Measurements from ENCODE around the gene SLC25A23. TPM values are rescaled to one million over a fixed set of nuclear protein-coding genes. Genes with fewer than 3 reads are reported as not detected.

Gene SLC25A23
- total RNA-seq, 1 donor from 2014 or later, result 16.0 TPM

GRCh38 chr19:6458695-6459261, 814 bp downstream of the SLC25A23 start:
- H3K9me3 ChIP-seq (ENCODE audit: low read depth), result no peaks in the 10 kb centered on the region
- Mint-ChIP-seq H3K27me3 (ENCODE audit: insufficient read depth, low read depth) (peaks cover 23% of the 10 kb centered on the region), H3K9me3 (peaks cover 13% of the 10 kb centered on the region), H3K36me3 (peaks cover 23% of the 10 kb centered on the region), H3K4me3 (peak overlapping the region; percentile 96), H3K27ac (peak overlapping the region; percentile 96), H3K4me1 (peaks cover 16% of the 10 kb centered on the region)
- H3F3A ChIP-seq (ENCODE audit: low read depth), result peaks cover 13% of the 10 kb centered on the region
- no peak for TF ChIP-seq EZH2 (IDR thresholded peaks at IDR 0.05)
- no peak for TF ChIP-seq CTCF (IDR thresholded peaks at IDR 0.05)
- no peak for TF ChIP-seq EZH2phosphoT487 (IDR thresholded peaks at IDR 0.05)
- DNase-seq (ENCODE audit: low spot score), result peak; percentile 11
- peak overlapping the region; percentile 95 for H3K4me2 ChIP-seq
- H4K20me1 ChIP-seq (ENCODE audit: low read depth), result no peaks in the 10 kb centered on the region
- H3K27ac ChIP-seq, result no peak overlapping the region
- H2AFZ ChIP-seq (replicated peaks), result peak overlapping the region; percentile 64
- H3K9ac ChIP-seq, result no peak overlapping the region
- H3K27me3 ChIP-seq, result peaks cover 33% of the 10 kb centered on the region
- peak overlapping the region; percentile 76 for H3K4me3 ChIP-seq
- H3K4me1 ChIP-seq, result no peaks in the 10 kb centered on the region
- H3K36me3 ChIP-seq, result no peaks in the 10 kb centered on the region
- no peaks in the 10 kb centered on the region for H3K79me2 ChIP-seq (ENCODE audit: low read depth)

GRCh38 chr19:6457958-6458694, 1.5 kb downstream of the SLC25A23 start:
- Mint-ChIP-seq H3K27ac (peak overlapping the region; percentile 96), H3K9me3 (peaks cover 16% of the 10 kb centered on the region), H3K4me1 (peaks cover 16% of the 10 kb centered on the region), H3K4me3 (peak overlapping the region; percentile 96), H3K27me3 (ENCODE audit: insufficient read depth, low read depth) (peaks cover 16% of the 10 kb centered on the region), H3K36me3 (peaks cover 29% of the 10 kb centered on the region)
- Histone ChIP-seq H4K20me1 (ENCODE audit: low read depth) (no peaks in the 10 kb centered on the region), H3K4me2 (peak overlapping the region; percentile 95), H3K27me3 (peaks cover 26% of the 10 kb centered on the region), H3K9ac (no peak overlapping the region), H3K9me3 (ENCODE audit: low read depth) (no peaks in the 10 kb centered on the region), H2AFZ (replicated peaks) (no peak overlapping the region), H3K4me3 (peak overlapping the region; percentile 76), H3K27ac (no peak overlapping the region), H3F3A (ENCODE audit: low read depth) (peaks cover 8% of the 10 kb centered on the region), H3K36me3 (no peaks in the 10 kb centered on the region), H3K4me1 (no peaks in the 10 kb centered on the region), H3K79me2 (ENCODE audit: low read depth) (no peaks in the 10 kb centered on the region)
- no peak for DNase-seq (ENCODE audit: low spot score)
- no peak for TF ChIP-seq CTCF (IDR thresholded peaks at IDR 0.05)
- TF ChIP-seq EZH2phosphoT487 (IDR thresholded peaks at IDR 0.05), result no peak
- TF ChIP-seq EZH2 (IDR thresholded peaks at IDR 0.05), result no peak

- Histone ChIP-seq H2AFZ (replicated peaks) (no peak overlapping the region), H3K27ac (no peak overlapping the region), H3K9me3 (ENCODE audit: low read depth) (no peaks in the 10 kb centered on the region), H3K4me3 (no peak overlapping the region), H4K20me1 (ENCODE audit: low read depth) (no peaks in the 10 kb centered on the region), H3K36me3 (no peaks in the 10 kb centered on the region), H3F3A (ENCODE audit: low read depth) (peaks cover 7% of the 10 kb centered on the region), H3K4me2 (no peak overlapping the region), H3K79me2 (ENCODE audit: low read depth) (no peaks in the 10 kb centered on the region), H3K4me1 (no peaks in the 10 kb centered on the region), H3K27me3 (peaks cover 9% of the 10 kb centered on the region), H3K9ac (no peak overlapping the region)
- Mint-ChIP-seq H3K4me1 (peaks cover 16% of the 10 kb centered on the region), H3K36me3 (peaks cover 40% of the 10 kb centered on the region), H3K27me3 (ENCODE audit: insufficient read depth, low read depth) (peaks cover 5% of the 10 kb centered on the region), H3K27ac (no peak overlapping the region), H3K4me3 (no peak overlapping the region), H3K9me3 (peaks cover 12% of the 10 kb centered on the region)
- TF ChIP-seq CTCF (IDR thresholded peaks at IDR 0.05), result no peak
- TF ChIP-seq EZH2 (IDR thresholded peaks at IDR 0.05), result no peak
- no peak for TF ChIP-seq EZH2phosphoT487 (IDR thresholded peaks at IDR 0.05)
- DNase-seq (ENCODE audit: low spot score), result no peak
Observed at GRCh38 chr19:6455924-6456323, 3.7 kb downstream of the SLC25A23 start.
